ENCODE results near the gene PRPF40B. TPM values are rescaled to one million over a fixed set of nuclear protein-coding genes. Genes with fewer than 3 reads are reported as not detected.
"Not testable (repeated sequence)": the region's sequence is repeated elsewhere in the genome, so short reads cannot be mapped to it uniquely, and the experiment has no call there.

Gene PRPF40B
- total and polyA plus RNA-seq, 8 donors, result 16.0 to 27.5 (median 23.5) TPM

GRCh38 chr12:49603721-49604120, 19.6 kb upstream of the PRPF40B start:
- Histone ChIP-seq H3K4me3 (no peak overlapping the region), H3K36me3 (no peaks in the 10 kb centered on the region), H3K4me1 (no peaks in the 10 kb centered on the region), H3K27ac (no peak overlapping the region), H3K27me3 (no peaks in the 10 kb centered on the region), H3K9me3 (no peaks in the 10 kb centered on the region)
- intact Hi-C loops (cut with DNase I), result no loop called here
- DNase-seq (no peak), ATAC-seq (no peak)
- no peak for TF ChIP-seq CTCF (IDR thresholded peaks at IDR 0.05)

- DNase-seq (no peak), ATAC-seq (no peak)
- Histone ChIP-seq H3K9me3 (no peaks in the 10 kb centered on the region), H3K36me3 (no peaks in the 10 kb centered on the region), H3K27me3 (no peaks in the 10 kb centered on the region), H3K4me3 (no peak overlapping the region), H3K4me1 (no peaks in the 10 kb centered on the region), H3K27ac (no peak overlapping the region)
- no peak for TF ChIP-seq CTCF (IDR thresholded peaks at IDR 0.05)
- intact Hi-C loops (cut with DNase I), result no loop called here
These were observed 18.5 kb upstream of the PRPF40B start for GRCh38 chr12:49604856-49605255.

DNA sequence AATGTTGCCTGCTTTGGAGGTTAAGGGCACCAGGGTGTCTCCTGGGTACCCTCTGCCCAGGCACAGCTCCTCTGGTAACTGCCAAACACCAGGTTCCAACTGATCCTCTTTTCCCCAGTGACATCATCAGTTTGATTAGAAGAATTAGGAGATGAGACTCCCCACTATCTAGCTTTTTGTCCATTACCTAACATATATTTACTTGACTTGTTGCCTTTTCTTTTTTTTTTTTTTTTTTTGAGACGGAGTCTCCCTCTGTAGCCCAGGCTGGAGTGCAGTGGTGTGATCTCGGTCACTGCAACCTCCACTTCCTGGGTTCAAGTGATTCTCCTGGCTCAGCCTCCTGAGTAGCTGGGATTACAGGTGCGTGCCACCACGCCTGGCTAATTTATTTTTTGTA, 17.8 kb upstream of the PRPF40B start, which contains the start of gene FAM186B:
FAM186B (minus strand) TSS at position 101 of the 400 bp plus-strand sequence. CDS start 162 bp downstream, outside the sequence.
- intact Hi-C loops (cut with DNase I); H3K9me3 ChIP-seq; H3K27ac ChIP-seq; DNase-seq; H3K4me1 ChIP-seq; H3K4me3 ChIP-seq; H3K36me3 ChIP-seq; ATAC-seq; H3K27me3 ChIP-seq: not testable (repeated sequence)

DNA sequence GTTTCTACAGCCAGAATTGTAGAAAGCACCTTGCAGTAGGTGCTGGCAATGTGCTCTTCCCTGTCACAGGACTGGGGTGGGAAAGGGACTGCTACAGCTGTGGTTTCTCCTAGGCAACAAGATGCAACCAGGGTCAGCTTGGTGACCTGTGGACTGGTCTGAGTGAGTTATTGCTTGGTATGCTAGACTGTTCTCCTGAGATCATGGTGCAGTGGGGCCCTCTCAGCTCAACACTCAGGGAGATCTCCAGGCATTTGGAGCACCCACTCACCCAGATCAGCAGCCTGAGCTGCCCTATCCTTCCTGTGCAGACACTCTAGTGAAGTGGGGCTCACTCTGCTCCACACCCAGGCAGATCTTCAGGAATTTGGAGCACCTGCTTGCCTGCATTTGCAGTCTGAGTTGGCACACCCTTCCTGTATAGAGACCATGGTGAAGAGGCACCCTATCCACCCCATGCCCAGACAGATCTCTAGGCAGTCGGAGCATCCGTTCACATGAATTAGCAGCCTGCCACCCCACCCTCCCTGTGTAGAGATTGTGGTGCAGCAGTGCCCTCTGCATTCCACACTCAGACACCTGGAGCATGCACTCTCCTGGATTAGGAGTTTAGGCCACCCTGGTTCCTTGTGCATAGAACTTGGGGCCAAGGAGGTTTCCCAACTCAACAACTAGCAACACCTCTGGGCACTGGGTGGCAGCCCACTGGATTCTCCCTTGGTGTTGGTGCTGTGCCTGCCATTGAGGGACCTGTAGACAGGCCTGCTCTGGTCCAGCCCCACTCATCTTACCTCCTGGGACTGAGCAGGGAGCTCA, 14.1 kb upstream of the PRPF40B start:
- peak; percentile 90 for ATAC-seq
- intact Hi-C loops (cut with DNase I), result no loop called here
- H3K4me3 ChIP-seq, result no peak overlapping the region
- no peaks in the 10 kb centered on the region for H3K4me1 ChIP-seq
- no peak overlapping the region for H3K27ac ChIP-seq
- no peaks in the 10 kb centered on the region for H3K9me3 ChIP-seq
- DNase-seq, result peak in 1 of 4 donors; percentile 43
- H3K27me3 ChIP-seq, result no peaks in the 10 kb centered on the region
- TF ChIP-seq CTCF (IDR thresholded peaks at IDR 0.05), result no peak
- H3K36me3 ChIP-seq, result no peaks in the 10 kb centered on the region

- intact Hi-C loops (cut with DNase I), result no loop called here
- Histone ChIP-seq H3K4me3 (no peak overlapping the region), H3K4me1 (no peaks in the 10 kb centered on the region), H3K27me3 (no peaks in the 10 kb centered on the region), H3K9me3 (no peaks in the 10 kb centered on the region), H3K27ac (no peak overlapping the region), H3K36me3 (no peaks in the 10 kb centered on the region)
- ATAC-seq (peak; percentile 27), DNase-seq (no peak)
- no peak for TF ChIP-seq CTCF (IDR thresholded peaks at IDR 0.05)
These were observed 13.5 kb upstream of the PRPF40B start for GRCh38 chr12:49609875-49610154.

DNA sequence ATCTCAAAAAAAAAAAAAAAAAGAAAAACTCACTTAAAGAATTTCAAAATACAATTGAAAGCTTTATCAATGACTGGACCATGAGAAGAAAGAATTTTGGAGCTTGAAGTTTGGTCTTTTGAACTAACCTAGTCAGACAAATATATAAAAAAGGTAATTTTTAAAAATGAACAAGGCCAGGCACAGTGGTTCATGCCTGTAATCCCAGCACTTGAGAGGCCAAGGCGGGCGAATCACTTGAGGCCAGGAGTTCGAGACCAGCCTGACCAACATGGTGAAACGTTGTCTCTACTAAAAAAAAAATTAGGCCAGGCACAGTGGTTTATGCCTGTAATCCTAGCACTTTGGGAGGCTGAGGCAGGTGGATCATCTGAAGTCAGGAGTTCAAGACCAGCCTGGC, 12.6 kb upstream of the PRPF40B start:
- H3K4me3 ChIP-seq; intact Hi-C loops (cut with DNase I); H3K27ac ChIP-seq; H3K27me3 ChIP-seq; H3K36me3 ChIP-seq; H3K4me1 ChIP-seq; ATAC-seq; DNase-seq; H3K9me3 ChIP-seq: not testable (repeated sequence)
